HepG2 (cell line): Measurements from ENCODE around the gene ANKFY1. TPM values are rescaled to one million over a fixed set of nuclear protein-coding genes. Genes with fewer than 3 reads are reported as not detected.

Experiments
- FOXK2 ChIP-seq: fragments of 450-650 bp; IDR thresholded peaks from 2 replicates; pipeline ENCODE4 v1.6.1; 2016
- HDAC6 ChIP-seq: fragments of 200-600 bp; sonication (generic); IDR thresholded peaks from 2 replicates; pipeline ENCODE4 v1.7.0; 2017; ENCODE audit warnings: mild to moderate bottlenecking, antibody characterized with exemption, low read length, low read depth
- KDM3A ChIP-seq: IDR thresholded peaks from 2 replicates; pipeline ENCODE4 v1.6.1; 2018; ENCODE audit warnings: low read depth, missing compliant biosample characterization
- MEIS2 ChIP-seq: sonication (generic); formaldehyde crosslinking; IDR thresholded peaks from 2 replicates; pipeline ENCODE4 v1.9.0; 2021; ENCODE audit warnings: mild to moderate bottlenecking, missing genetic modification reagents
- SRSF1 ChIP-seq: fragments of 200-400 bp; formaldehyde crosslinking; optimal IDR thresholded peaks from 2 replicates; pipeline ENCODE3; 2017; ENCODE audit warnings: mild to moderate bottlenecking, low read depth, low read length, moderate library complexity
- ZFP36 ChIP-seq: fragments of 150-350 bp; IDR thresholded peaks from 2 replicates; pipeline ENCODE4 v1.6.1; 2018; ENCODE audit warnings: borderline replicate concordance, low read length, low read depth; ENCODE audit not compliant: partially characterized antibody
- ZNF274 ChIP-seq: sonication (generic); formaldehyde crosslinking; IDR thresholded peaks from 2 replicates; pipeline ENCODE4 v1.5.1; 2020; ENCODE audit warnings: mild to moderate bottlenecking, missing genetic modification reagents
- ZNF530 ChIP-seq: sonication (generic); formaldehyde crosslinking; IDR thresholded peaks from 2 replicates; pipeline ENCODE4 v1.5.0; 2020; ENCODE audit warnings: low read depth, mild to moderate bottlenecking, missing genetic modification reagents
- ZSCAN31 ChIP-seq: sonication (generic); formaldehyde crosslinking; IDR thresholded peaks from 2 replicates; pipeline ENCODE4 v1.5.0; 2020; ENCODE audit warnings: low read depth, mild to moderate bottlenecking, missing genetic modification reagents
- polyA plus RNA-seq, 8 experiments: library from polyadenylated mRNA; depleted of rRNA in 3 of 8; stranded (reverse) in 7 of 8; unstranded in 1 of 8; fragments of >200 nt; fragmentation: Illumina TruSeq in 4 of 8; extraction: Trizol in 4 of 8; gene quantifications; 2 replicates each; pipeline versions ENCODE4 v1.2.1 to v1.2.3, GENCODE V29; 2011 to 2016; ENCODE audit warnings: low read depth in 4 of 8, missing spikeins in 1 of 8, mixed read lengths in 1 of 8; ENCODE audit not compliant: insufficient read depth in 1 of 8
- total RNA-seq, 5 experiments: library from RNA; depleted of rRNA; stranded (reverse); fragments of >200 nt; fragmentation: Illumina TruSeq; extraction: Trizol; gene quantifications; 2 replicates each; pipeline ENCODE4 v1.2.3, GENCODE V29; 2016; ENCODE audit warnings: low read depth in 1 of 5
- TF ChIP-seq, protein P1 (sequence below): IDR thresholded peaks from 2 replicates; pipeline ENCODE4 v1.6.1; 2018; ENCODE audit warnings: missing genetic modification reagents, mild to moderate bottlenecking, missing compliant biosample characterization
- TF ChIP-seq, protein P2 (sequence below): sonication (generic); formaldehyde crosslinking; IDR thresholded peaks from 2 replicates; pipeline ENCODE4 v1.4.0; 2020; ENCODE audit warnings: missing genetic modification reagents, borderline replicate concordance
- TF ChIP-seq, protein P3 (sequence below): sonication (generic); formaldehyde crosslinking; IDR thresholded peaks from 2 replicates; pipeline ENCODE4 v1.4.0; 2020; ENCODE audit warnings: missing genetic modification reagents, borderline replicate concordance
- TF ChIP-seq, protein P4 (sequence below): sonication (generic); formaldehyde crosslinking; IDR thresholded peaks from 2 replicates; pipeline ENCODE4 v1.5.1; 2020; ENCODE audit warnings: missing genetic modification reagents, mild to moderate bottlenecking, borderline replicate concordance

The ANKFY1 gene
- total and polyA plus RNA-seq, 2 of the 13 experiments (the other 11 are each of a cell fraction or from before 2014, with no cell fraction given): 11.9 to 16.8 TPM

DNA sequence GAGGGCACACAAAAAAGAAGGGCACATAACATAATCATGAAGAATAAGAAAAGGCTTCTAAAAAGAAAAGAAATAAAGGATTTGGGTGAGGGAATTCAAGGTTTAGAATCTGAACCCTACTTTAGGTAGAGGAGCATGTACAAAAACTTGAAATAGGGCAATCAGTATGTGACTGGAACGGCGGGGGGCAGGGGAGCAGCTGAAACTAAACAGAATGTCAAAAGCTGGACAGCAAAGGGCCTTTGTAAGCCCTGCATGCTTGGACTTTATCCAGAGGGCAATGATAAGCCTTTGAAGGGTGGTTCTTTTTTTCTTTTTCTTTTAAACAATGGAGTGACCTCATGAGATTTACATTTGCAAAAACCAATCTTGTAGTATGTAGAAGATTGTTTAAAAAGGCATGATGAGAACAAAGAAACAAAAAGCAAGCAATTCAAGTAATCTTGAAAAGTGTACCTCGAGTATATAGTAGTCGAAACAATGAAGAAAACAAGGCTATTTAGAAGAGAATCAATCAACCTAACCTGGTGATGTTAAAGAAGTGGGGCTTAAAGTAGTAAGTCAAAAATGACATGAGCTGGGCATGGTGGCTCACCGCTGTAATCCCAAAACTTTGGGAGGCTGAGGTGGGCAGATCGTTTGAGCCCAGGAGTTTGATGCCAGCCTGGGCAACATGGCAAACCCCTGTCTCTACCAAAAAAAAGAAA is 46.7 kb upstream of the ANKFY1 start (continued):
- TF ChIP-seq, protein P1, sequence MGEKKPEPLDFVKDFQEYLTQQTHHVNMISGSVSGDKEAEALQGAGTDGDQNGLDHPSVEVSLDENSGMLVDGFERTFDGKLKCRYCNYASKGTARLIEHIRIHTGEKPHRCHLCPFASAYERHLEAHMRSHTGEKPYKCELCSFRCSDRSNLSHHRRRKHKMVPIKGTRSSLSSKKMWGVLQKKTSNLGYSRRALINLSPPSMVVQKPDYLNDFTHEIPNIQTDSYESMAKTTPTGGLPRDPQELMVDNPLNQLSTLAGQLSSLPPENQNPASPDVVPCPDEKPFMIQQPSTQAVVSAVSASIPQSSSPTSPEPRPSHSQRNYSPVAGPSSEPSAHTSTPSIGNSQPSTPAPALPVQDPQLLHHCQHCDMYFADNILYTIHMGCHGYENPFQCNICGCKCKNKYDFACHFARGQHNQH (CRISPR knock-in tag): peak; percentile 59; the same call in 1 of the 2 replicates
- TF ChIP-seq ZNF274 (no peak), SRSF1 (no peak), ZNF530 (CRISPR knock-in tag) (no peak), HDAC6 (no peak), FOXK2 (no peak), ZSCAN31 (CRISPR knock-in tag) (no peak), MEIS2 (CRISPR knock-in tag) (peak; percentile 53; the same call in 1 of the 2 replicates), KDM3A (CRISPR knock-in tag) (no peak), ZFP36 (no peak)
- TF ChIP-seq, protein P2, sequence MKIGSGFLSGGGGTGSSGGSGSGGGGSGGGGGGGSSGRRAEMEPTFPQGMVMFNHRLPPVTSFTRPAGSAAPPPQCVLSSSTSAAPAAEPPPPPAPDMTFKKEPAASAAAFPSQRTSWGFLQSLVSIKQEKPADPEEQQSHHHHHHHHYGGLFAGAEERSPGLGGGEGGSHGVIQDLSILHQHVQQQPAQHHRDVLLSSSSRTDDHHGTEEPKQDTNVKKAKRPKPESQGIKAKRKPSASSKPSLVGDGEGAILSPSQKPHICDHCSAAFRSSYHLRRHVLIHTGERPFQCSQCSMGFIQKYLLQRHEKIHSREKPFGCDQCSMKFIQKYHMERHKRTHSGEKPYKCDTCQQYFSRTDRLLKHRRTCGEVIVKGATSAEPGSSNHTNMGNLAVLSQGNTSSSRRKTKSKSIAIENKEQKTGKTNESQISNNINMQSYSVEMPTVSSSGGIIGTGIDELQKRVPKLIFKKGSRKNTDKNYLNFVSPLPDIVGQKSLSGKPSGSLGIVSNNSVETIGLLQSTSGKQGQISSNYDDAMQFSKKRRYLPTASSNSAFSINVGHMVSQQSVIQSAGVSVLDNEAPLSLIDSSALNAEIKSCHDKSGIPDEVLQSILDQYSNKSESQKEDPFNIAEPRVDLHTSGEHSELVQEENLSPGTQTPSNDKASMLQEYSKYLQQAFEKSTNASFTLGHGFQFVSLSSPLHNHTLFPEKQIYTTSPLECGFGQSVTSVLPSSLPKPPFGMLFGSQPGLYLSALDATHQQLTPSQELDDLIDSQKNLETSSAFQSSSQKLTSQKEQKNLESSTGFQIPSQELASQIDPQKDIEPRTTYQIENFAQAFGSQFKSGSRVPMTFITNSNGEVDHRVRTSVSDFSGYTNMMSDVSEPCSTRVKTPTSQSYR (CRISPR knock-in tag): peak; percentile 86
- TF ChIP-seq, protein P3, sequence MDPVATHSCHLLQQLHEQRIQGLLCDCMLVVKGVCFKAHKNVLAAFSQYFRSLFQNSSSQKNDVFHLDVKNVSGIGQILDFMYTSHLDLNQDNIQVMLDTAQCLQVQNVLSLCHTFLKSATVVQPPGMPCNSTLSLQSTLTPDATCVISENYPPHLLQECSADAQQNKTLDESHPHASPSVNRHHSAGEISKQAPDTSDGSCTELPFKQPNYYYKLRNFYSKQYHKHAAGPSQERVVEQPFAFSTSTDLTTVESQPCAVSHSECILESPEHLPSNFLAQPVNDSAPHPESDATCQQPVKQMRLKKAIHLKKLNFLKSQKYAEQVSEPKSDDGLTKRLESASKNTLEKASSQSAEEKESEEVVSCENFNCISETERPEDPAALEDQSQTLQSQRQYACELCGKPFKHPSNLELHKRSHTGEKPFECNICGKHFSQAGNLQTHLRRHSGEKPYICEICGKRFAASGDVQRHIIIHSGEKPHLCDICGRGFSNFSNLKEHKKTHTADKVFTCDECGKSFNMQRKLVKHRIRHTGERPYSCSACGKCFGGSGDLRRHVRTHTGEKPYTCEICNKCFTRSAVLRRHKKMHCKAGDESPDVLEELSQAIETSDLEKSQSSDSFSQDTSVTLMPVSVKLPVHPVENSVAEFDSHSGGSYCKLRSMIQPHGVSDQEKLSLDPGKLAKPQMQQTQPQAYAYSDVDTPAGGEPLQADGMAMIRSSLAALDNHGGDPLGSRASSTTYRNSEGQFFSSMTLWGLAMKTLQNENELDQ: no peak
- TF ChIP-seq, protein P4, sequence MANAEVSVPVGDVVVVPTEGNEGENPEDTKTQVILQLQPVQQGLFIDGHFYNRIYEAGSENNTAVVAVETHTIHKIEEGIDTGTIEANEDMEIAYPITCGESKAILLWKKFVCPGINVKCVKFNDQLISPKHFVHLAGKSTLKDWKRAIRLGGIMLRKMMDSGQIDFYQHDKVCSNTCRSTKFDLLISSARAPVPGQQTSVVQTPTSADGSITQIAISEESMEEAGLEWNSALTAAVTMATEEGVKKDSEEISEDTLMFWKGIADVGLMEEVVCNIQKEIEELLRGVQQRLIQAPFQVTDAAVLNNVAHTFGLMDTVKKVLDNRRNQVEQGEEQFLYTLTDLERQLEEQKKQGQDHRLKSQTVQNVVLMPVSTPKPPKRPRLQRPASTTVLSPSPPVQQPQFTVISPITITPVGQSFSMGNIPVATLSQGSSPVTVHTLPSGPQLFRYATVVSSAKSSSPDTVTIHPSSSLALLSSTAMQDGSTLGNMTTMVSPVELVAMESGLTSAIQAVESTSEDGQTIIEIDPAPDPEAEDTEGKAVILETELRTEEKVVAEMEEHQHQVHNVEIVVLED (CRISPR knock-in tag): no peak
